HepG2 (cell line): ENCODE results near the gene TTC28. TPM values are rescaled to one million over a fixed set of nuclear protein-coding genes. Genes with fewer than 3 reads are reported as not detected.
A peak's percentile ranks its signal among the peaks of the same experiment; 100 is the strongest.

Experiments used
- ATAC-seq: fragments of 200-7000 bp; cut with Tn5 transposase; 3 replicates; pipeline ENCODE4 v1.9.1; 2020; ENCODE audit warnings: mild to moderate bottlenecking, moderate library complexity
- BruUV-seq: library from RNA; stranded (reverse); fragments of 400-500 nt; replicated peaks from 2 replicates; lab custom pipeline; 2021; lab: Mats Ljungman, UMichigan
- CTCF ChIA-PET: fragments of 300-600 bp; formaldehyde crosslinking; extraction: SDS; loops from one replicate; lab custom pipeline; 2021; ENCODE audit warnings: low total read pairs, inconsistent platforms, low intra/inter-chr PET ratio; lab: Yijun Ruan, JAX
- POLR2A ChIA-PET: fragments of 350-600 bp; sonication (Branson Sonifier 250); formaldehyde crosslinking; loops from one replicate; lab custom pipeline; 2020; ENCODE audit warnings: antibody characterized with exemption, inconsistent platforms; lab: Yijun Ruan, JAX
- DNase-seq: peaks from one replicate; pipeline ENCODE4 v3.0.0-alpha.2; 2015; ENCODE audit warnings: low spot score
- FAIRE-seq: peaks from 3 replicates; lab custom pipeline; 2011; peaks lifted over from hg19 to GRCh38; lab: Jason Lieb, UNC
- H2AFZ ChIP-seq: one replicate; pipeline ENCODE4 v1.6.1; 2011; ENCODE audit warnings: low read length, inconsistent platforms
- H3K27ac ChIP-seq: fragments of 300-600 bp; 3 replicates; pipeline ENCODE4 v1.8.0; 2011; ENCODE audit warnings: mixed run types, mild to moderate bottlenecking, mixed read lengths, low read length, inconsistent platforms; ENCODE audit not compliant: insufficient read depth; ENCODE audit errors: extremely low read length
- H3K27me3 ChIP-seq, 2 experiments: fragments of 200-600 bp in 1 of 2; 2 replicates in 1 of 2; 3 replicates in 1 of 2; pipeline versions ENCODE4 v1.6.0 to v1.8.0; 2011; ENCODE audit warnings: low read length in 2 of 2, mild to moderate bottlenecking in 2 of 2, moderate library complexity in 2 of 2, inconsistent platforms in 1 of 2; ENCODE audit not compliant: insufficient read depth in 2 of 2, control insufficient read depth in 1 of 2
- H3K36me3 ChIP-seq, 2 experiments: fragments of 200-600 bp in 1 of 2; replicated peaks in 1 of 2; 2 replicates in 1 of 2; 3 replicates in 1 of 2; pipeline versions ENCODE4 v1.5.1 to v1.8.0; 2011; ENCODE audit warnings: low read length in 2 of 2, inconsistent platforms in 1 of 2; ENCODE audit not compliant: insufficient read depth in 2 of 2, control insufficient read depth in 1 of 2
- H3K4me1 ChIP-seq: 2 replicates; pipeline ENCODE4 v1.5.1; 2012; ENCODE audit warnings: low read length, inconsistent platforms; ENCODE audit not compliant: insufficient read depth
- H3K4me2 ChIP-seq: 2 replicates; pipeline ENCODE4 v1.6.0; 2011; ENCODE audit warnings: low read depth, low read length, inconsistent platforms
- H3K4me3 ChIP-seq, 3 experiments: fragments of 200-600 bp in 1 of 3; sonication (generic), shearing (Covaris generic) in 1 of 3; replicated peaks in 1 of 3; 2 replicates each; pipeline ENCODE4 v1.5.1; 2011 to 2016; ENCODE audit warnings: low read length in 3 of 3, inconsistent platforms in 2 of 3, low read depth in 2 of 3, mild to moderate bottlenecking in 2 of 3, control low read depth in 1 of 3, mixed read lengths in 1 of 3; ENCODE audit not compliant: insufficient read depth in 1 of 3
- H3K79me2 ChIP-seq: one replicate; pipeline ENCODE4 v1.6.1; 2011; ENCODE audit warnings: low read length, inconsistent platforms; ENCODE audit not compliant: insufficient read depth
- H3K9ac ChIP-seq: 2 replicates; pipeline ENCODE4 v1.6.0; 2011; ENCODE audit warnings: mild to moderate bottlenecking, low read depth, low read length, inconsistent platforms; ENCODE audit not compliant: insufficient read depth
- H3K9me3 ChIP-seq: 2 replicates; pipeline ENCODE4 v1.5.1; 2012; ENCODE audit warnings: mild to moderate bottlenecking, low read length
- H4K20me1 ChIP-seq: 2 replicates; pipeline ENCODE4 v1.6.0; 2011; ENCODE audit warnings: inconsistent platforms, mild to moderate bottlenecking, low read length, moderate library complexity; ENCODE audit not compliant: insufficient read depth
- ATF2 ChIP-seq: sonication (generic); formaldehyde crosslinking; IDR thresholded peaks from 2 replicates; pipeline ENCODE4 v1.4.0; 2020; ENCODE audit warnings: missing genetic modification reagents
- CTCF ChIP-seq: sonication (generic); formaldehyde crosslinking; IDR thresholded peaks from 2 replicates; pipeline ENCODE4 v1.5.0; 2020; ENCODE audit warnings: mild to moderate bottlenecking, missing genetic modification reagents, moderate library complexity
- GABPB1 ChIP-seq: IDR thresholded peaks from 2 replicates; pipeline ENCODE4 v1.6.1; 2016; ENCODE audit warnings: mild to moderate bottlenecking, missing genetic modification reagents, moderate library complexity, missing compliant biosample characterization
- KDM2A ChIP-seq: sonication (generic); formaldehyde crosslinking; IDR thresholded peaks from 2 replicates; pipeline ENCODE4 v1.4.0; 2020; ENCODE audit warnings: low read depth, missing genetic modification reagents, borderline replicate concordance
- KDM3A ChIP-seq: IDR thresholded peaks from 2 replicates; pipeline ENCODE4 v1.6.1; 2018; ENCODE audit warnings: low read depth, missing compliant biosample characterization
- KLF13 ChIP-seq: sonication (generic); formaldehyde crosslinking; IDR thresholded peaks from 2 replicates; pipeline ENCODE4 v1.4.0; 2020; ENCODE audit warnings: mild to moderate bottlenecking, missing genetic modification reagents
- MIXL1 ChIP-seq: IDR thresholded peaks from 2 replicates; pipeline ENCODE4 v1.6.1; 2016
- POGK ChIP-seq: sonication (generic); formaldehyde crosslinking; conservative IDR thresholded peaks from 2 replicates; pipeline ENCODE4 v1.8.0; 2022; ENCODE audit warnings: mild to moderate bottlenecking, moderate library complexity, missing genetic modification reagents
- SMC3 ChIP-seq: IDR thresholded peaks from 2 replicates; pipeline ENCODE4 v1.6.1; 2011; ENCODE audit warnings: low read length, improper control_type of control experiment
- TSC22D2 ChIP-seq: sonication (generic); formaldehyde crosslinking; IDR thresholded peaks from 2 replicates; pipeline ENCODE4 v1.5.1; 2020; ENCODE audit warnings: missing genetic modification reagents, mild to moderate bottlenecking, borderline replicate concordance
- ZNF580 ChIP-seq: IDR thresholded peaks from 2 replicates; pipeline ENCODE4 v1.6.1; 2016; ENCODE audit warnings: low read depth, borderline replicate concordance
- ZNF687 ChIP-seq: sonication (generic); formaldehyde crosslinking; IDR thresholded peaks from 2 replicates; pipeline ENCODE4 v1.5.1; 2020; ENCODE audit warnings: mild to moderate bottlenecking, missing genetic modification reagents, moderate library complexity
- WGBS: methylation state at CpG from one replicate; pipeline ENCODE4 v1.1.6; 2017; ENCODE audit warnings: low lambda C conversion rate; 5-methylcytosine and 5-hydroxymethylcytosine counted together
- in situ Hi-C: cut with HindIII; loops from 2 replicates; pipeline ENCODE4 v1.10.0; 2017; ENCODE audit warnings: low pct_unique_long_range_greater_than_20kb; ENCODE audit not compliant: extremely low pct_ligation_motif_present
- intact Hi-C: fragments of 100-400 bp; cut with micrococcal nuclease; formaldehyde crosslinking; loops from one replicate; pipeline ENCODE4 v1.10.0; 2022; ENCODE audit not compliant: unreplicated experiment
- polyA plus RNA-seq, 8 experiments: library from polyadenylated mRNA; depleted of rRNA in 3 of 8; stranded (reverse) in 7 of 8; unstranded in 1 of 8; fragments of >200 nt; fragmentation: Illumina TruSeq in 4 of 8; extraction: Trizol in 4 of 8; gene quantifications; 2 replicates each; pipeline versions ENCODE4 v1.2.1 to v1.2.3, GENCODE V29; 2011 to 2016; ENCODE audit warnings: low read depth in 4 of 8, missing spikeins in 1 of 8, mixed read lengths in 1 of 8; ENCODE audit not compliant: insufficient read depth in 1 of 8
- total RNA-seq, 5 experiments: library from RNA; depleted of rRNA; stranded (reverse); fragments of >200 nt; fragmentation: Illumina TruSeq; extraction: Trizol; gene quantifications; 2 replicates each; pipeline ENCODE4 v1.2.3, GENCODE V29; 2016; ENCODE audit warnings: low read depth in 1 of 5

The TTC28 gene
- total and polyA plus RNA-seq, 2 of the 13 experiments (the other 11 are each of a cell fraction or from before 2014, with no cell fraction given), result 4.2 to 13.1 TPM

GRCh38 chr22:28009272-28009827, 670.3 kb downstream of the TTC28 start:
- CTCF ChIA-PET, result interaction anchor here (1.3 to 3.8 kb wide), 4 partner anchors 122 to 1253 kb away, joined by 3 to 27 read pairs (median 17); no protein-coding TSS in a partner anchor
- H3K9me3 ChIP-seq, result no peaks in the 10 kb centered on the region
- in situ Hi-C loops, result loop anchor here (5.0 to 25.0 kb wide), 3 partner anchors 122 to 1247 kb away; no protein-coding TSS in a partner anchor
- H3K4me3 ChIP-seq, result no peak overlapping the region
- H3K9ac ChIP-seq, result no peak overlapping the region
- ATAC-seq (peak; percentile 91), DNase-seq (peak; percentile 34), FAIRE-seq (peak; percentile 66)
- no peak overlapping the region for H3K27ac ChIP-seq
- 28% methylated on average over 5 of the region's 14 CpGs for WGBS
- no peaks in the 10 kb centered on the region for H3K4me1 ChIP-seq
- no TSS peak for BruUV-seq
- H3K36me3 ChIP-seq, result peaks cover 3% of the 10 kb centered on the region in 2 experiments; a peak in 2 of 5 replicates
- no peaks in the 10 kb centered on the region for H3K27me3 ChIP-seq
- H3K4me2 ChIP-seq, result no peak overlapping the region
- peaks cover 5% of the 10 kb centered on the region for H4K20me1 ChIP-seq
- H2AFZ ChIP-seq, result no peak overlapping the region
- no peaks in the 10 kb centered on the region for H3K79me2 ChIP-seq
- intact Hi-C loops, result loop anchor here (1.0 kb wide), 2 partner anchors 123 to 128 kb away; no protein-coding TSS in a partner anchor
- POLR2A ChIA-PET, result no interaction called here
- TF ChIP-seq KDM3A (CRISPR knock-in tag), result 0 out of 2 replicates have a peak, but pooled peaks have one; percentile 23
- peak; percentile 20; the same call in 1 of the 2 replicates for TF ChIP-seq MIXL1
- peak; percentile 96 for TF ChIP-seq CTCF (CRISPR knock-in tag)
- TF ChIP-seq KLF13, result no peak
- TF ChIP-seq GABPB1, result 0 out of 2 replicates have a peak, but pooled peaks have one; percentile 23
- TF ChIP-seq ATF2 (CRISPR knock-in tag), result 0 out of 2 replicates have a peak, but pooled peaks have one; percentile 29
- TF ChIP-seq ZNF687 (CRISPR knock-in tag), result peak; percentile 44; the same call in 1 of the 2 replicates
- TF ChIP-seq POGK (CRISPR knock-in tag), result 0 out of 2 replicates have a peak, but pooled peaks have one; percentile 16
- TF ChIP-seq TSC22D2 (CRISPR knock-in tag), result 0 out of 2 replicates have a peak, but pooled peaks have one; percentile 56
- peak; percentile 60 for TF ChIP-seq SMC3
- TF ChIP-seq ZNF580, result 0 out of 2 replicates have a peak, but pooled peaks have one; percentile 46
- peak; percentile 47; the same call in 1 of the 2 replicates for TF ChIP-seq KDM2A
